DMS114 treated with DMSO at 0.1 percent for 48 hours (cell line): ENCODE data around the gene BMERB1.
"Not testable (repeated sequence)": the region's sequence is repeated elsewhere in the genome, so short reads cannot be mapped to it uniquely, and the experiment has no call there.

ENCODE experiments used
- DNase-seq: peaks from one replicate; lab custom pipeline; 2025; ENCODE audit not compliant: unreplicated experiment; lab: John Stamatoyannopoulos, UW

Gene BMERB1

GRCh38 chr16:15607221-15607699, 172.9 kb downstream of the BMERB1 start:
- DNase-seq = not testable (repeated sequence)

GRCh38 chr16:15607700-15608396, 173.5 kb downstream of the BMERB1 start:
- no peak for DNase-seq

GRCh38 chr16:15608398-15609285, 174.3 kb downstream of the BMERB1 start:
- no peak for DNase-seq

- no peak for DNase-seq
Observed at GRCh38 chr16:15609286-15609649, 174.9 kb downstream of the BMERB1 start.

- DNase-seq = no peak
Observed at GRCh38 chr16:15610369-15610871, 176.0 kb downstream of the BMERB1 start.

GRCh38 chr16:15611610-15612009, 177.2 kb downstream of the BMERB1 start:
- DNase-seq = no peak

- no peak for DNase-seq
Observed at GRCh38 chr16:15613676-15614075, 179.3 kb downstream of the BMERB1 start.

GRCh38 chr16:15616012-15616411, 181.6 kb downstream of the BMERB1 start:
- no peak for DNase-seq

- DNase-seq = no peak
Observed at GRCh38 chr16:15616475-15617165, 182.2 kb downstream of the BMERB1 start.

GRCh38 chr16:15617901-15618300, 183.5 kb downstream of the BMERB1 start:
- no peak for DNase-seq

GRCh38 chr16:15618392-15618791, 184.0 kb downstream of the BMERB1 start:
- DNase-seq = no peak

- no peak for DNase-seq
Observed at GRCh38 chr16:15620611-15621195, 186.3 kb downstream of the BMERB1 start.

GRCh38 chr16:15621456-15621855, 187.1 kb downstream of the BMERB1 start:
- DNase-seq = no peak

GRCh38 chr16:15621889-15622288, 187.5 kb downstream of the BMERB1 start:
- no peak for DNase-seq

GRCh38 chr16:15631730-15632409, 197.5 kb downstream of the BMERB1 start:
- DNase-seq = no peak

- DNase-seq = no peak
Observed at GRCh38 chr16:15635926-15636325, 201.5 kb downstream of the BMERB1 start.

GRCh38 chr16:15636392-15636873, 202.0 kb downstream of the BMERB1 start:
- no peak for DNase-seq
